GM18907 (cell line): ENCODE measurements around the gene FTL.
"Not testable (repeated sequence)": the region's sequence is repeated elsewhere in the genome, so short reads cannot be mapped to it uniquely, and the experiment has no call there.

Experiments used
- ATAC-seq: cut with Tn5 transposase; IDR thresholded peaks from one replicate; pipeline ENCODE4 v1.9.1; 2021; ENCODE audit warnings: mild to moderate bottlenecking, moderate library complexity; ENCODE audit not compliant: unreplicated experiment

The FTL gene

DNA sequence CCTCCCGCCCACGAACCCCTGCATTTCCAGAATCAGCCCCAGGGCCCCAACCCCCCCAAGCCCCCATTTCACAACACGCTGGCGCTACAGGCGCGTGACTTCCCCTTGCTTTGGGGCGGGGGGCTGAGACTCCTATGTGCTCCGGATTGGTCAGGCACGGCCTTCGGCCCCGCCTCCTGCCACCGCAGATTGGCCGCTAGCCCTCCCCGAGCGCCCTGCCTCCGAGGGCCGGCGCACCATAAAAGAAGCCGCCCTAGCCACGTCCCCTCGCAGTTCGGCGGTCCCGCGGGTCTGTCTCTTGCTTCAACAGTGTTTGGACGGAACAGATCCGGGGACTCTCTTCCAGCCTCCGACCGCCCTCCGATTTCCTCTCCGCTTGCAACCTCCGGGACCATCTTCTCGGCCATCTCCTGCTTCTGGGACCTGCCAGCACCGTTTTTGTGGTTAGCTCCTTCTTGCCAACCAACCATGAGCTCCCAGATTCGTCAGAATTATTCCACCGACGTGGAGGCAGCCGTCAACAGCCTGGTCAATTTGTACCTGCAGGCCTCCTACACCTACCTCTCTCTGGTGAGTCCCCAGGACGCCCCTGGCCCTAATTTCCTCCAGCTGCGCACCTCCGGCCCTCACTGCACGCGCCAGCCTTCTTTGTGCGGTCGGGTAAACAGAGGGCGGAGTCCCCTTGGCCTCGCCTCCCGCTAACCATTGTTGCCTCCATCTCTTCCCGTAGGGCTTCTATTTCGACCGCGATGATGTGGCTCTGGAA, at the start of gene FTL:
TSS of gene FTL (plus strand) at position 270 of the 766 bp plus-strand sequence. CDS start at position 469, 199 bp downstream.
- ATAC-seq, result peak; percentile 59

GRCh38 chr19:48915757-48916156, 49.4 kb upstream of the FTL start:
- no peak for ATAC-seq

DNA sequence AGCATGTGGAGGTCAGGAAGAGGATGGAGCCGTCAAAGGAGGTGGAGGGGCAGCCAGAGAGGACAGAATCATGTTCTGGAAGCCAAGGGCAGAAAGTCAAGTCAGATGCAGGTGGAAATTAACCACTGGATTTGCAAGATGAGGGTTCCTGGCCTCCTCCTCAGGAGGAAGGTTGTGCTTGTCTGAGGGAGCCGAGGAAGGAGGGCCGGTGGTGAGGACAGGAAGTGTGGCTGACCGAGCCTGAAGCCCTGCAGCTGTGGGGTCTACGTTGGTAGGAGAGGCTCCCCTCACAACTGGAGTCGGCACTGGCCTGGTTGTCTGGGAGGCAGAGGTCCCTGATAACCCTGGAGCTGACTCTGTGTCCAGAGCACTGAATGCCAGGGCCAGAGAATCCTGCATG, 47.0 kb upstream of the FTL start:
- no peak for ATAC-seq

- no peak for ATAC-seq
Measured at GRCh38 chr19:48918801-48919247, 46.3 kb upstream of the FTL start.

DNA sequence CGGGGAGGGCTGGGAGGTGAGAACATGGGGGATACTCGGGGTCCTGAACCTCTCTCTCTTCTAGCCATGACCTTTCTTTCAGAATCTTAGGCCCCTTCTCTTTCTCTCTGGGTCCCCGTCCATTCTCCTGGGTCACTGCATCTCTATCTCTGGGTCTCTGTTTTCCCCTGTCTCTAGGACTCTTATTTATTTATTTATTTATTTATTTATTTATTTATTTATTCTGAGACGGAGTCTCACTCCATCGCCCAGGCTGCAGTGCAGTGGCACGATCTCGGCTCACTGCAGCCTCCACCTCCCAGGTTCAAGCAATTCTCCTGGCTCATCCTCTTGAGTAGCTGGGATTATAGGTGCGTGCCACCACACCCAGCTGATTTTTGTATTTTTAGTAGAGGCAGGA, 45.8 kb upstream of the FTL start:
- not testable (repeated sequence) for ATAC-seq

DNA sequence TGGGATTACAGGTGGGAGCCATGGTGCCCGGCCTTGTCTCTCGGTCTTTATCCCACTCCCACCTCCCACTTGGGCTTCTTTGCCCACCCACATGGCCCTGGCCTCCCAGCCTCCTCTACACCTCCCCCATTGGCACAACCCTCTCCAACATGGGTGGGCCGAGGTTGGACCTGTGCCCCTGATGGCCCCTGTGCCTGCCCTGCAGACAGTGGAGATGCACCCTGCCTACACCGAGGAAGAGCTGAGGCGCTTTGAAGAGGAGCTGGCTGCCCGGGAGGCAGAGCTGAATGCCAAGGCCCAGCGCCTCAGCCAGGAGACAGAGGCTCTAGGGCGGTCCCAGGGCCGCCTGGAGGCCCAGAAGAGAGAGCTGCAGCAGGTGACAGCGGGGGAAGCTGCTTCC, 44.2 kb upstream of the FTL start:
- ATAC-seq, result no peak

DNA sequence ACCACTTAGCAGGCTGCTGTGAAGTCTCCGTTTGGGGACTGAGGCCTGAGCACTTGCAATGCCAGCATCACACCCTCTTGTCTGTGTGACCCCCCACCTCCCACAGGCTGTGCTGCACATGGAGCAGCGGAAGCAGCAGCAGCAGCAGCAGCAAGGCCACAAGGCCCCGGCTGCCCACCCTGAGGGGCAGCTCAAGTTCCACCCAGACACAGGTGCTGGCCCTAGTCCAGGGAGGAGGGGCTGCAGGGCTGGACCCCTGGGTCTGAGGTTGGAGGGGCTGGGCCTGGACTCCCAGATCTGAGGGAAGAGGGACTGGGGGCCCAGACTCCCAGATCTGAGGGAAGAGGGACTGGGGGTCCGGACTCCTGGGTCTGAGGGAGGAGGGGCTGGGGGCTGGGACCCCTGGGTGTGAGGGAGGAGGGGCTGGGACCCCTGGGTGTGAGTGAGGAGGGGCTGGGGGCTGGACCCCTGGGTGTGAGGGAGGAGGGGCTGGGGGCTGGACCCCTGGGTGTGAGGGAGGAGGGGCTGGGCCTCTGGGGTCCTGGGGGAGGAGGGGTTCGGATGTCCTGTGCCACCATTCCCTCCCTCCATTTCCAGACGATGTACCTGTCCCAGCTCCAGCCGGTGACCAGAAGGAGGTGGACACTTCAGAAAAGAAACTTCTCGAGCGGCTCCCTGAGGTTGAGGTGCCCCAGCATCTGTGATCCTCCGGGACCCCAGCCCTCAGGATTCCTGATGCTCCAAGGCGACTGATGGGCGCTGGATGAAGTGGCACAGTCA, 43.2 kb upstream of the FTL start:
- no peak for ATAC-seq

DNA sequence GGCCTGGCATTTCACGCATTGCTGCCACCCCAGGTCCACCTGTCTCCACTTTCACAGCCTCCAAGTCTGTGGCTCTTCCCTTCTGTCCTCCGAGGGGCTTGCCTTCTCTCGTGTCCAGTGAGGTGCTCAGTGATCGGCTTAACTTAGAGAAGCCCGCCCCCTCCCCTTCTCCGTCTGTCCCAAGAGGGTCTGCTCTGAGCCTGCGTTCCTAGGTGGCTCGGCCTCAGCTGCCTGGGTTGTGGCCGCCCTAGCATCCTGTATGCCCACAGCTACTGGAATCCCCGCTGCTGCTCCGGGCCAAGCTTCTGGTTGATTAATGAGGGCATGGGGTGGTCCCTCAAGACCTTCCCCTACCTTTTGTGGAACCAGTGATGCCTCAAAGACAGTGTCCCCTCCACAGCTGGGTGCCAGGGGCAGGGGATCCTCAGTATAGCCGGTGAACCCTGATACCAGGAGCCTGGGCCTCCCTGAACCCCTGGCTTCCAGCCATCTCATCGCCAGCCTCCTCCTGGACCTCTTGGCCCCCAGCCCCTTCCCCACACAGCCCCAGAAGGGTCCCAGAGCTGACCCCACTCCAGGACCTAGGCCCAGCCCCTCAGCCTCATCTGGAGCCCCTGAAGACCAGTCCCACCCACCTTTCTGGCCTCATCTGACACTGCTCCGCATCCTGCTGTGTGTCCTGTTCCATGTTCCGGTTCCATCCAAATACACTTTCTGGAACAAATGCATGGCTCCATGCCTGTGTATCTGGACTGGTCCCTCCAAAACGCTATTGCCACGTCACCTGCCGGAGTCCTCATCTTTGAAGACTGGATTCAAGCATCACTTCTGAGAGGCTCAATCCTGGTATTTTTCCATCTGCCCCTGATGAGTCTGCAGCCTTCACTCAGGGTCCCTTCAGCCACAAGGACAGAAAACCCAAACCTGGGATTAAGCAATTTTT, 42.3 kb upstream of the FTL start:
- ATAC-seq, result no peak

DNA sequence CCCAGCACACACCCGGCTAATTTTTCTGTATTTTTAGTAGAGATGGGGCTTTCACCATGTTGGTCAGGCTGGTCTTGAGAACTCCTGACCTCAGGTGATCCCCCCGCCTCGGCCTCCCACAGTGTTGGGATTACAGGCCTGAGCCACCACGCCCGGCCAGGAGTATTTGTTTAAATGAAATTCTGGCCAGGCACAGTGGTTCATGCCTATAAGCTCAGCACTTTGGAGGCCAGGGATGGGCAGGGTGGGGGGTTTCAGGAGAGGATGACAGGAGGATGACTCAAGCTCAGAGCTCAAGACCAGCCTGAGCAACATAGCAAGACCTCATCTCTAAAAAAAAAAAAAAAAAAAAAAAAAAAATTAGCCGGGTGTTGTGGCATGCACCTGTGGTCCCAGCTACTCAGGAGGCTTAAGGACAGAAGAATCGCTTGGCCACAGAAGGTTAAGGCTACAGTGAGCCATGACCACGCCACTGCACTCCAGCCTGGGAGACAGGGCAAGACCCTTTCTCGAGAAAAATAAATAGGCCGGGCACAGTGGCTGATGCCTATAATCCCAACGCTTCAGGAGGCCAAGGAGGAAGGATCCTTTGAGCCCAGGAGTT, 39.8 kb upstream of the FTL start:
- ATAC-seq, result no peak

- ATAC-seq, result not testable (repeated sequence)
Measured at GRCh38 chr19:48925890-48926289, 39.2 kb upstream of the FTL start.

DNA sequence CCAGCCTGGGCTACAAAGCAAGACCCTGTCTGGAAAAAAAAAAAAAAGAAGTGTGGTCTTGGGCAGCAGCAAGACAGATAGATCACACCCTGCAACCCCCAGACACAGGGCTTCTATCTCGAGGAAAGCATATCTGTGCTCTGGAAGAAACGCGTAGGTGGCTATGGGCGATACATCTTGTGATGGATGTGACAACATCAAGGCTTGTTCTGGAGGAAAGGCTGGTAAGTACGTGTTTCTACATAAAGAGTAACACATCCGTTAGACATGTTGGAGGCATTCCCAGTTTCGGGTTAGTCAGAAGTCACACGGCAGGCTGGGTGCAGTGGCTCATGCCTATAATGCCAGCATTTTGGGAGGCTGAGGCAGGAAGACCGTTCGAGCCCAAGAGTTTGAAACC, 38.2 kb upstream of the FTL start:
- ATAC-seq, result no peak

DNA sequence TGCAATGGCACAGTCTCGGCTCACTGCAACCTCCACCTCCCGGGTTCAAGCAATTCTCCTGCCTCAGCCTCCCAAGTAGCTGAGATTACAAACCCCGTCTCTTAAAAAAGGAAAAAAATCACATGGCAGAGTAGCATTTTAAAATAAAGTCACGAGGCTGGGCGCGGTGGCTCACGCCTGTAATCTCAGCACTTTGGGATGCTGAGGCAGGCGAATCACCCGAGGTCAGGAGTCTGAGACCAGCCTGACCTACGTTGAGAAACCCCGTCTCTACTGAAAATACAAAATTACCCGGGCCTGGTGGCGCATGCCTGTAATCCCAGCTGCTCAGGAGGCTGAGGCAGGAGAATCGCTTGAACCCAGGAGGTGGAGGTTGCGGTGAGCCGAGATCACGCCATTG, 37.4 kb upstream of the FTL start:
- ATAC-seq, result not testable (repeated sequence)

GRCh38 chr19:48928164-48929025, 36.7 kb upstream of the FTL start:
- ATAC-seq, result no peak

DNA sequence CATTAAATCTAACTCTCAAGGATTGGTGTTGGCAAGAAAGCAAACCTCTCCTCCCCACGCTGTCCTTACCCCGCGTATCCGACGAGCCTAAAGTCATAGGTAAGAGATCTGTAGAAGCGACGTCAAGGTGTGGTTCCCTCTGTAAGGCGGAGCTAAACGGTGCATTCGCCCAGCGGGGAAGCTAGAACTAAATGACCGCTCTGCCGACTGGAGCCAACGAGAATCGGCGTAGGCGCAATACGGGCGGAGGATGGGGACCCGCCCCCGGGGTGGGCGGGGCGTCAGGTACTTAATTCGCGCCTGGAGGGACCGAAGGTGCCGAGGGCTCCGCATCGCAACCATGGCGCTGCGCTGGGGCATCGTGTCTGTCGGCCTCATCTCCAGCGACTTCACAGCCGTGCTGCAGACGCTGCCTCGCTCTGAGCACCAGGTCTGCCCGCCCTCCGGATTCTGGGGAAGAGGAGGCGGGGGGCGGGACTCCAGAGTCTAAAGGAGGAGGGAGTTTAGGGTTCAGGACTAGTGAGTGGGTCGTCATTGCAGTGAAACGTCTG, 31.7 kb upstream of the FTL start, which contains the start of gene DHDH:
TSS of gene DHDH (plus strand) at position 318 of the 551 bp plus-strand sequence. CDS start at position 341, 23 bp downstream.
- ATAC-seq, result peak; percentile 57

DNA sequence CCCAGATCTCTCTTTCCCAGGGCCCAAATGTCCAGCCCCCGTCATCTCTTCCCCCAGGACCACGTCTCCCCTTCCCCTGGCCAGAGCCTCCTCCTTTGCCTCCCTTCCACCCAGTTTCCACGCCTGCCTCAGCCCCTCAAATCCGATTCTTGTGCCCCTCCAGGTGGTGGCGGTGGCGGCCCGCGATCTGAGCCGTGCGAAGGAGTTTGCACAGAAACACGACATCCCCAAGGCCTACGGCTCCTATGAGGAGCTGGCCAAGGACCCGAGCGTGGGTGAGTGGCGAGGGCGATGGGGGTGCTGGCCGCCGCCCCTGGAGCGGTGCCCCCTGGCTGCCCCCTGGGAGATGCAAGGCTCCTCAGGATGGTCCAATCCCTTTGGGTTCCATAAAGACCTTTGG, 30.3 kb upstream of the FTL start:
- ATAC-seq, result no peak

GRCh38 chr19:48935864-48936263, 29.2 kb upstream of the FTL start:
- ATAC-seq, result no peak

- no peak for ATAC-seq
Measured at GRCh38 chr19:48938256-48938655, 26.9 kb upstream of the FTL start.

- no peak for ATAC-seq
Measured at GRCh38 chr19:48940902-48941301, 24.2 kb upstream of the FTL start.

DNA sequence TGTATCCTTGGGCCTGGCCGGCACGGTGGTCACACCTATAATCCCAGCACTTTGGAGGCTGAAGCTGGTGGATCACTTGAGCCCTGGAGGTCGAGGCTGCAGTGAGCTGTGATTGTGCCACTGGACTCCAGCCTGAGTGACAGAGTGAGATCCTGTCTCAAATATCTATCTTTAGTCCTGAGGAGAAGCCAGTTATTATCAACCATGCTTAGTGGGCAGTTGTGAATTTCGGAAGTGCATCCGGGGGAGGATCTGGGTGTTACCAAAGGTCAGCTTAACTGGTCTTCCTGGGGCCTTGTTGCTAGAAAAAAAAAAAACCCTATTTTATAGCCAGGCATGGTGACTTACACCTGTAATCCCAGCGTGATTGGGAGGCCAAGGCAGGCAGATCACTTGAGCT, 22.0 kb upstream of the FTL start:
- no peak for ATAC-seq
